Neural cell (in vitro differentiated cells): ENCODE results near the gene TMEM185B.

Experiments used
- POLR2AphosphoS5 ChIP-seq: IDR thresholded peaks from 2 replicates; pipeline ENCODE4 v1.6.1; 2012
- RAD21 ChIP-seq: fragments of 450-650 bp; conservative IDR thresholded peaks from 2 replicates; pipeline ENCODE4 v1.6.1; 2014; ENCODE audit warnings: antibody characterized with exemption, mild to moderate bottlenecking, moderate library complexity
- SMC3 ChIP-seq: fragments of 450-650 bp; conservative IDR thresholded peaks from 2 replicates; pipeline ENCODE4 v1.6.1; 2014; ENCODE audit warnings: antibody characterized with exemption, mild to moderate bottlenecking, moderate library complexity; ENCODE audit not compliant: poor library complexity
- TF ChIP-seq, protein P1 (sequence below): fragments of 450-650 bp; IDR thresholded peaks from 2 replicates; pipeline ENCODE4 v1.5.1; 2014; ENCODE audit warnings: antibody characterized with exemption, mild to moderate bottlenecking, moderate library complexity; ENCODE audit not compliant: poor library complexity, severe bottlenecking

- TF ChIP-seq, protein P1, sequence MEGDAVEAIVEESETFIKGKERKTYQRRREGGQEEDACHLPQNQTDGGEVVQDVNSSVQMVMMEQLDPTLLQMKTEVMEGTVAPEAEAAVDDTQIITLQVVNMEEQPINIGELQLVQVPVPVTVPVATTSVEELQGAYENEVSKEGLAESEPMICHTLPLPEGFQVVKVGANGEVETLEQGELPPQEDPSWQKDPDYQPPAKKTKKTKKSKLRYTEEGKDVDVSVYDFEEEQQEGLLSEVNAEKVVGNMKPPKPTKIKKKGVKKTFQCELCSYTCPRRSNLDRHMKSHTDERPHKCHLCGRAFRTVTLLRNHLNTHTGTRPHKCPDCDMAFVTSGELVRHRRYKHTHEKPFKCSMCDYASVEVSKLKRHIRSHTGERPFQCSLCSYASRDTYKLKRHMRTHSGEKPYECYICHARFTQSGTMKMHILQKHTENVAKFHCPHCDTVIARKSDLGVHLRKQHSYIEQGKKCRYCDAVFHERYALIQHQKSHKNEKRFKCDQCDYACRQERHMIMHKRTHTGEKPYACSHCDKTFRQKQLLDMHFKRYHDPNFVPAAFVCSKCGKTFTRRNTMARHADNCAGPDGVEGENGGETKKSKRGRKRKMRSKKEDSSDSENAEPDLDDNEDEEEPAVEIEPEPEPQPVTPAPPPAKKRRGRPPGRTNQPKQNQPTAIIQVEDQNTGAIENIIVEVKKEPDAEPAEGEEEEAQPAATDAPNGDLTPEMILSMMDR, result no peak
- TF ChIP-seq POLR2AphosphoS5, result no peak
- no peak for TF ChIP-seq SMC3
- TF ChIP-seq RAD21, result no peak
Measured at GRCh38 chr2:120177973-120178372, 45.2 kb downstream of the TMEM185B start.
